ENCODE data around the gene BANF2. TPM values are rescaled to one million over a fixed set of nuclear protein-coding genes. Genes with fewer than 3 reads are reported as not detected.

The BANF2 gene
- total and polyA plus RNA-seq, 2 of the 8 experiments (the other 6 are each of a cell fraction or from before 2014, with no cell fraction given), result not detected

GRCh38 chr20:17685168-17685567 lies 14.6 kb upstream of the BANF2 start:
- 64% methylated on average over 1 of the region's 1 CpG; no CpG with 5 or more reads in 1 of the 2 experiments for WGBS, 2 experiments (ENCODE audit: extremely low coverage in 1 of 2, insufficient coverage in 1 of 2, insufficient read length in 1 of 2, insufficient replicate concordance in 2 of 2, low coverage in 1 of 2, low lambda C conversion rate in 2 of 2, missing lambda C conversion rate in 1 of 2)
- no peaks in the 10 kb centered on the region for H3K27me3 ChIP-seq (replicated peaks in 1 of 4; ENCODE audit: control insufficient read depth in 3 of 4, extremely low read depth in 1 of 4, insufficient read depth in 3 of 4, low read length in 3 of 4)
- H4K91ac ChIP-seq (replicated peaks; ENCODE audit: insufficient read length, low read length), result no peak overlapping the region
- H2BK20ac ChIP-seq (ENCODE audit: low read length), result no peak overlapping the region
- peaks cover 0 to 7% of the 10 kb centered on the region in 2 experiments; a peak in 2 of 4 replicates for H3K79me2 ChIP-seq (ENCODE audit: control insufficient read depth in 1 of 2, insufficient read depth in 2 of 2, low read length in 2 of 2)
- DNase-seq (ENCODE audit: low read depth in 1 of 2, low spot score in 2 of 2), result no peak
- no peak for TF ChIP-seq SP2 (IDR thresholded peaks at IDR 0.05; ENCODE audit: low read length)
- no peak overlapping the region for H4K5ac ChIP-seq (ENCODE audit: insufficient read length, low read depth, low read length)
- FAIRE-seq, result no peak
- no peak overlapping the region for H3K14ac ChIP-seq (ENCODE audit: insufficient read length)
- no peaks in the 10 kb centered on the region for H3K9me3 ChIP-seq (ENCODE audit: insufficient read depth in 2 of 2, low read depth in 1 of 2, low read length in 1 of 2)
- H2BK5ac ChIP-seq (ENCODE audit: low read depth, low read length), result no peak overlapping the region
- H3K4me3 ChIP-seq (ENCODE audit: extremely low read depth in 1 of 4, insufficient read depth in 2 of 4, low read depth in 3 of 4, low read length in 4 of 4), result no peak overlapping the region
- H3K18ac ChIP-seq (ENCODE audit: extremely low read depth, low read length), result no peak overlapping the region
- H3K23me2 ChIP-seq (ENCODE audit: low read depth, low read length), result peaks cover 9% of the 10 kb centered on the region; the same call in 1 of the 2 replicates
- no peak overlapping the region for H2BK15ac ChIP-seq (ENCODE audit: low read length)
- no peak overlapping the region for H3K4ac ChIP-seq (replicated peaks; ENCODE audit: insufficient read length, low read depth, low read length)
- no peak overlapping the region for H3K27ac ChIP-seq (ENCODE audit: low read depth, low read length)
- no peak overlapping the region for H3K4me2 ChIP-seq (ENCODE audit: insufficient read depth in 1 of 2, low read depth in 2 of 2, low read length in 2 of 2)
- H3K56ac ChIP-seq (replicated peaks; ENCODE audit: insufficient read length, low read depth, low read length), result no peak overlapping the region
- H3K23ac ChIP-seq (ENCODE audit: insufficient read length), result no peak overlapping the region
- H2BK120ac ChIP-seq (replicated peaks; ENCODE audit: low read depth, low read length), result no peak overlapping the region
- H3K9ac ChIP-seq (replicated peaks in 1 of 4; ENCODE audit: extremely low read depth in 1 of 4, low read depth in 3 of 4, low read length in 3 of 4), result no peak overlapping the region
- no peak overlapping the region; the same call in 1 of the 2 replicates for H4K8ac ChIP-seq (ENCODE audit: extremely low read depth, insufficient read depth, low read length)
- H2BK12ac ChIP-seq (ENCODE audit: low read depth, low read length), result no peak overlapping the region
- no peaks in the 10 kb centered on the region for H3K36me3 ChIP-seq (ENCODE audit: control insufficient read depth in 2 of 4, insufficient read depth in 4 of 4, low read length in 3 of 4)
- H4K20me1 ChIP-seq (replicated peaks in 1 of 2; ENCODE audit: control insufficient read depth in 1 of 2, insufficient read depth in 2 of 2, low read length in 2 of 2), result peaks cover 3 to 6% of the 10 kb centered on the region in 2 experiments
- CTCF ChIA-PET (ENCODE audit: partially characterized antibody), result no interaction called here
- peaks cover 3% of the 10 kb centered on the region for H3K79me1 ChIP-seq (ENCODE audit: low read depth, low read length)
- no peak overlapping the region for H2AK5ac ChIP-seq (ENCODE audit: low read depth, low read length)
- no peak overlapping the region for H2AFZ ChIP-seq (ENCODE audit: low read length)
- POLR2A ChIA-PET (ENCODE audit: partially characterized antibody), result no interaction called here
- peaks cover under 1 to 8% (median 5%) of the 10 kb centered on the region in 4 experiments; a peak in 6 of 7 replicates for H3K4me1 ChIP-seq (replicated peaks in 1 of 4; ENCODE audit: control insufficient read depth in 3 of 4, insufficient read depth in 4 of 4, low read length in 3 of 4)
